C4-2B (cell line): Measurements from ENCODE around the gene CCL11.

ENCODE experiments used
- ZFX ChIP-seq: fragments of 450-650 bp; IDR thresholded peaks from 2 replicates; pipeline ENCODE4 v1.6.1; 2017
- TF ChIP-seq, protein P1 (sequence below): fragments of 450-650 bp; conservative IDR thresholded peaks from 2 replicates; pipeline ENCODE4 v1.5.1; 2017; ENCODE audit warnings: mild to moderate bottlenecking

DNA sequence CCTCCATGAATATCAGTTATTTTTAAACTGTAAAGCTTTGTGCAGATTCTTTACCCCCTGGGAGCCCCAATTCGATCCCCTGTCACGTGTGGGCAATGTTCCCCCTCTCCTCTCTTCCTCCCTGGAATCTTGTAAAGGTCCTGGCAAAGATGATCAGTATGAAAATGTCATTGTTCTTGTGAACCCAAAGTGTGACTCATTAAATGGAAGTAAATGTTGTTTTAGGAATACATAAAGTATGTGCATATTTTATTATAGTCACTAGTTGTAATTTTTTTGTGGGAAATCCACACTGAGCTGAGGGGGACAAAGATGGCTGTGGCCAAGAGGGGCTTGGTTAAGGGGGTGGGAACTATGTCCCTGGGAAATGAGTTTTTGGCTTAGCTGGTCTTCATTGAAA lies 2.3 kb downstream of the CCL11 start:
- TF ChIP-seq, protein P1, sequence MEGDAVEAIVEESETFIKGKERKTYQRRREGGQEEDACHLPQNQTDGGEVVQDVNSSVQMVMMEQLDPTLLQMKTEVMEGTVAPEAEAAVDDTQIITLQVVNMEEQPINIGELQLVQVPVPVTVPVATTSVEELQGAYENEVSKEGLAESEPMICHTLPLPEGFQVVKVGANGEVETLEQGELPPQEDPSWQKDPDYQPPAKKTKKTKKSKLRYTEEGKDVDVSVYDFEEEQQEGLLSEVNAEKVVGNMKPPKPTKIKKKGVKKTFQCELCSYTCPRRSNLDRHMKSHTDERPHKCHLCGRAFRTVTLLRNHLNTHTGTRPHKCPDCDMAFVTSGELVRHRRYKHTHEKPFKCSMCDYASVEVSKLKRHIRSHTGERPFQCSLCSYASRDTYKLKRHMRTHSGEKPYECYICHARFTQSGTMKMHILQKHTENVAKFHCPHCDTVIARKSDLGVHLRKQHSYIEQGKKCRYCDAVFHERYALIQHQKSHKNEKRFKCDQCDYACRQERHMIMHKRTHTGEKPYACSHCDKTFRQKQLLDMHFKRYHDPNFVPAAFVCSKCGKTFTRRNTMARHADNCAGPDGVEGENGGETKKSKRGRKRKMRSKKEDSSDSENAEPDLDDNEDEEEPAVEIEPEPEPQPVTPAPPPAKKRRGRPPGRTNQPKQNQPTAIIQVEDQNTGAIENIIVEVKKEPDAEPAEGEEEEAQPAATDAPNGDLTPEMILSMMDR, result no peak
- no peak for TF ChIP-seq ZFX
